Esophagus squamous epithelium (tissue), 4 donors: Measurements from ENCODE around the gene CABCOCO1.
A peak's percentile ranks its signal among the peaks of the same experiment; 100 is the strongest.

Experiments
- CTCF ChIP-seq, 6 experiments: fragments of 450-650 bp in 4 of 6; fragments of 200-600 bp in 2 of 6; sonication (generic) in 2 of 6; IDR thresholded peaks; one replicate each; pipeline ENCODE4 v1.5.1; 2016 to 2019; ENCODE audit warnings: antibody characterized with exemption in 6 of 6, mild to moderate bottlenecking in 4 of 6, moderate library complexity in 4 of 6
- POLR2A ChIP-seq, 4 donors: fragments of 450-650 bp; IDR thresholded peaks; one replicate each; pipeline ENCODE4 v1.6.1; 2017; ENCODE audit warnings: antibody characterized with exemption in 4 of 4, mild to moderate bottlenecking in 4 of 4, moderate library complexity in 3 of 4

- peak in 1 of 6 experiments; percentile 9 for TF ChIP-seq CTCF (IDR thresholded peaks at IDR 0.05)
- no peak for TF ChIP-seq POLR2A (IDR thresholded peaks at IDR 0.05)
Observed at GRCh38 chr10:61662794-61663259, at the start of gene CABCOCO1.
